ENCODE results near the gene CCSER1.

DNA sequence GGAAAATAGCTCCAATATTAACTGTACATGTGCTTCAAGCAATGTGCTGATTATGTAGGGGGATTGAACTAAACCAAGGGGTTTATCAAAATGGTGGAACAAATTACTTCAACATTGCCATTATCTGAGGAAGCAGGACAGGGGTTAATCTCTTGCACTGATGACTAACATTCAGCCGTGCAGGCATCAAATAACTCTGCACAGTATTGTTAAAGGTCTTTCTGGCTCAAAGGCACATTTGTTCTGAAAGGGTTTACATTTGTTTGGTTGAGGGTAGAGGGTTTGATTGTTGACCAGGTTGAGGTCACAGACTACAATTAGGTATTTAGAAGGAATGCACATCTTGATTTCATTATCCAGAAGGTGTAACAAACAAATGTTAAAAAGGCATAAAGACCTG lies 32.2 kb upstream of the CCSER1 start:
- TF ChIP-seq CTCF (IDR thresholded peaks at IDR 0.05; ENCODE audit: low read length) (no peak), EZH2 (IDR thresholded peaks at IDR 0.05; ENCODE audit: borderline replicate concordance, low read length) (no peak)

Data from OCI-LY1 (cell line).